ENCODE results near the gene SLC22A14.

The SLC22A14 gene

GRCh38 chr3:38367779-38368178 is 85.7 kb downstream of the SLC22A14 start:
- Histone ChIP-seq H3K4me1 (ENCODE audit: insufficient read depth, poor library complexity, severe bottlenecking) (no peaks in the 10 kb centered on the region), H3K27ac (ENCODE audit: poor library complexity, severe bottlenecking) (no peak overlapping the region), H3K27me3 (ENCODE audit: insufficient read depth, poor library complexity, severe bottlenecking) (no peaks in the 10 kb centered on the region), H3K9me3 (ENCODE audit: severe bottlenecking) (no peaks in the 10 kb centered on the region), H3K36me3 (ENCODE audit: low read depth) (peaks cover 9% of the 10 kb centered on the region; the same call in 1 of the 2 replicates), H3K4me3 (ENCODE audit: severe bottlenecking) (no peak overlapping the region)
- ATAC-seq (ENCODE audit: low read depth) (no peak), DNase-seq (ENCODE audit: low spot score) (no peak)
- TF ChIP-seq CTCF (IDR thresholded peaks at IDR 0.05; ENCODE audit: poor library complexity, severe bottlenecking), result no peak
